Measurements from ENCODE around the gene KCNG1. TPM values are rescaled to one million over a fixed set of nuclear protein-coding genes. Genes with fewer than 3 reads are reported as not detected.

The KCNG1 gene
- total and polyA plus RNA-seq, 8 donors: 0.19 to 11.9 (median 2.7) TPM; not detected in 4

- intact Hi-C loops (cut with DNase I; ENCODE audit: low total_unique reads): no loop called here
- no peak for DNase-seq
- Histone ChIP-seq H3K4me1 (no peaks in the 10 kb centered on the region), H3K27ac (no peak overlapping the region), H3K4me3 (no peak overlapping the region), H3K9me3 (no peaks in the 10 kb centered on the region), H3K36me3 (no peaks in the 10 kb centered on the region), H3K27me3 (peaks cover 0 to 40% (median 0%) of the 10 kb centered on the region in 3 donors)
- WGBS, 5 donors: 61 to 75% (median 73%) methylated on average over 5 of the region's 5 CpGs
- TF ChIP-seq EP300 (IDR thresholded peaks at IDR 0.05) (no peak), POLR2AphosphoS5 (IDR thresholded peaks at IDR 0.05) (no peak), POLR2A (IDR thresholded peaks at IDR 0.05) (no peak)
- TF ChIP-seq, protein P1, sequence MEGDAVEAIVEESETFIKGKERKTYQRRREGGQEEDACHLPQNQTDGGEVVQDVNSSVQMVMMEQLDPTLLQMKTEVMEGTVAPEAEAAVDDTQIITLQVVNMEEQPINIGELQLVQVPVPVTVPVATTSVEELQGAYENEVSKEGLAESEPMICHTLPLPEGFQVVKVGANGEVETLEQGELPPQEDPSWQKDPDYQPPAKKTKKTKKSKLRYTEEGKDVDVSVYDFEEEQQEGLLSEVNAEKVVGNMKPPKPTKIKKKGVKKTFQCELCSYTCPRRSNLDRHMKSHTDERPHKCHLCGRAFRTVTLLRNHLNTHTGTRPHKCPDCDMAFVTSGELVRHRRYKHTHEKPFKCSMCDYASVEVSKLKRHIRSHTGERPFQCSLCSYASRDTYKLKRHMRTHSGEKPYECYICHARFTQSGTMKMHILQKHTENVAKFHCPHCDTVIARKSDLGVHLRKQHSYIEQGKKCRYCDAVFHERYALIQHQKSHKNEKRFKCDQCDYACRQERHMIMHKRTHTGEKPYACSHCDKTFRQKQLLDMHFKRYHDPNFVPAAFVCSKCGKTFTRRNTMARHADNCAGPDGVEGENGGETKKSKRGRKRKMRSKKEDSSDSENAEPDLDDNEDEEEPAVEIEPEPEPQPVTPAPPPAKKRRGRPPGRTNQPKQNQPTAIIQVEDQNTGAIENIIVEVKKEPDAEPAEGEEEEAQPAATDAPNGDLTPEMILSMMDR (IDR thresholded peaks at IDR 0.05): no peak
Observed at GRCh38 chr20:51064137-51064536, 41.2 kb upstream of the KCNG1 start.

GRCh38 chr20:51062065-51062464, 39.2 kb upstream of the KCNG1 start:
- Histone ChIP-seq H3K4me1 (no peaks in the 10 kb centered on the region), H3K27ac (no peak overlapping the region), H3K4me3 (no peak overlapping the region), H3K36me3 (no peaks in the 10 kb centered on the region), H3K9me3 (peaks cover 0 to 1% (median under 1%) of the 10 kb centered on the region in 4 donors), H3K27me3 (peaks cover 0 to 43% (median 16%) of the 10 kb centered on the region in 3 donors)
- WGBS, 5 donors: 63 to 70% (median 65%) methylated on average over 7 of the region's 7 CpGs
- intact Hi-C loops (cut with DNase I; ENCODE audit: low total_unique reads): no loop called here
- no peak for DNase-seq
- no peak for TF ChIP-seq POLR2A (IDR thresholded peaks at IDR 0.05)
- no peak for TF ChIP-seq POLR2AphosphoS5 (IDR thresholded peaks at IDR 0.05)
- TF ChIP-seq EP300 (IDR thresholded peaks at IDR 0.05): no peak
- TF ChIP-seq, protein P1 (IDR thresholded peaks at IDR 0.05): no peak

- Histone ChIP-seq H3K4me3 (no peak overlapping the region), H3K27me3 (peaks cover 0 to 44% (median 21%) of the 10 kb centered on the region in 3 donors), H3K36me3 (no peaks in the 10 kb centered on the region), H3K9me3 (peaks cover 0 to 6% (median 6%) of the 10 kb centered on the region in 4 donors), H3K27ac (no peak overlapping the region), H3K4me1 (no peaks in the 10 kb centered on the region)
- WGBS, 5 donors: 69 to 76% (median 75%) methylated on average over 5 of the region's 5 CpGs
- no peak for TF ChIP-seq POLR2A (IDR thresholded peaks at IDR 0.05)
- no peak for TF ChIP-seq POLR2AphosphoS5 (IDR thresholded peaks at IDR 0.05)
- TF ChIP-seq, protein P1 (IDR thresholded peaks at IDR 0.05): no peak
- TF ChIP-seq EP300 (IDR thresholded peaks at IDR 0.05): no peak
- DNase-seq: no peak
- intact Hi-C loops (cut with DNase I; ENCODE audit: low total_unique reads): no loop called here
Observed at GRCh38 chr20:51061418-51062045, 38.6 kb upstream of the KCNG1 start.

GRCh38 chr20:51060301-51060700, 37.4 kb upstream of the KCNG1 start:
- no peak for TF ChIP-seq POLR2AphosphoS5 (IDR thresholded peaks at IDR 0.05)
- no peak for TF ChIP-seq POLR2A (IDR thresholded peaks at IDR 0.05)
- TF ChIP-seq, protein P1 (IDR thresholded peaks at IDR 0.05): no peak
- TF ChIP-seq EP300 (IDR thresholded peaks at IDR 0.05): no peak
- Histone ChIP-seq H3K27me3 (peaks cover 0 to 43% (median 23%) of the 10 kb centered on the region in 3 donors), H3K9me3 (peaks cover 0 to 9% (median 6%) of the 10 kb centered on the region in 4 donors), H3K4me3 (no peak overlapping the region), H3K36me3 (no peaks in the 10 kb centered on the region), H3K4me1 (no peaks in the 10 kb centered on the region), H3K27ac (no peak overlapping the region)
- DNase-seq: no peak
- intact Hi-C loops (cut with DNase I; ENCODE audit: low total_unique reads): no loop called here
- 83 to 94% (median 87%) methylated on average over 5 of the region's 5 CpGs for WGBS, 5 donors

Data from stomach (tissue), 9 donors.